Prostate gland (tissue), 2 donors: Measurements from ENCODE around the gene FMOD. TPM values are rescaled to one million over a fixed set of nuclear protein-coding genes. Genes with fewer than 3 reads are reported as not detected.
A peak's percentile ranks its signal among the peaks of the same experiment; 100 is the strongest.
"Not testable (repeated sequence)": the region's sequence is repeated elsewhere in the genome, so short reads cannot be mapped to it uniquely, and the experiment has no call there.

Experiments used
- DNase-seq: peaks from one replicate; pipeline ENCODE4 v3.0.0-alpha.2; 2019; ENCODE audit warnings: low spot score
- H3K27ac ChIP-seq, 2 donors: fragments of 200-600 bp; sonication (generic); 2 replicates each; pipeline ENCODE4 v1.5.1; 2017 to 2019
- H3K27me3 ChIP-seq: fragments of 200-600 bp; sonication (generic); replicated peaks from 2 replicates; pipeline ENCODE4 v1.5.1; 2019; ENCODE audit not compliant: insufficient read depth
- H3K36me3 ChIP-seq, 2 donors: fragments of 200-600 bp; sonication (generic); 1 replicate in 1 of 2; 2 replicates in 1 of 2; pipeline versions ENCODE4 v1.5.1 to v1.8.1; 2017 to 2019
- H3K4me1 ChIP-seq: fragments of 200-600 bp; sonication (generic); replicated peaks from 2 replicates; pipeline ENCODE4 v1.5.1; 2019
- H3K4me3 ChIP-seq, 2 donors: fragments of 200-600 bp; sonication (generic); 2 replicates each; pipeline ENCODE4 v1.5.1; 2017 to 2019
- H3K9me3 ChIP-seq: fragments of 200-600 bp; sonication (generic); 2 replicates; pipeline ENCODE4 v1.5.1; 2017
- POLR2A ChIP-seq: fragments of 450-650 bp; IDR thresholded peaks from one replicate; pipeline ENCODE4 v1.6.1; 2016; ENCODE audit warnings: antibody characterized with exemption, mild to moderate bottlenecking
- POLR2AphosphoS5 ChIP-seq: sonication (generic); formaldehyde crosslinking; IDR thresholded peaks from one replicate; pipeline ENCODE4 v1.6.1; 2017; ENCODE audit warnings: antibody characterized with exemption
- WGBS: methylation state at CpG from one replicate; pipeline ENCODE4 v1.1.5; 2018; 5-methylcytosine and 5-hydroxymethylcytosine counted together
- intact Hi-C: fragments of 100-400 bp; cut with DNase I; formaldehyde crosslinking; loops from one replicate; pipeline ENCODE4 v1.14.2; 2022
- total RNA-seq, 2 donors: library from RNA; depleted of rRNA; stranded (reverse); fragments of >200 nt; gene quantifications; one replicate each; pipeline ENCODE4 v1.1.0, GENCODE V29; 2016
- TF ChIP-seq, protein P1 (sequence below), 4 experiments: fragments of 200-600 bp in 2 of 4; fragments of 450-650 bp in 2 of 4; sonication (generic) in 2 of 4; IDR thresholded peaks; 1 replicate in 3 of 4; 2 replicates in 1 of 4; pipeline ENCODE4 v1.5.1; 2016 to 2019; ENCODE audit warnings: antibody characterized with exemption in 4 of 4, mild to moderate bottlenecking in 2 of 4, moderate library complexity in 2 of 4

FMOD gene
- total RNA-seq, 2 donors from 2014 or later, result 40.8 to 95.9 TPM

- DNase-seq, H3K36me3 ChIP-seq, H3K4me1 ChIP-seq, intact Hi-C loops, H3K9me3 ChIP-seq, H3K4me3 ChIP-seq, H3K27me3 ChIP-seq: not testable (repeated sequence)
- whole genome bisulfite sequencing, result 53% methylated on average over 4 of the region's 4 CpGs
- peak; percentile 78 for TF ChIP-seq POLR2AphosphoS5
- H3K27ac ChIP-seq, result peak overlapping the region in 1 of 2 donors; percentile 45
These were observed 36.7 kb downstream of the FMOD start for GRCh38 chr1:203314025-203314759.

DNA sequence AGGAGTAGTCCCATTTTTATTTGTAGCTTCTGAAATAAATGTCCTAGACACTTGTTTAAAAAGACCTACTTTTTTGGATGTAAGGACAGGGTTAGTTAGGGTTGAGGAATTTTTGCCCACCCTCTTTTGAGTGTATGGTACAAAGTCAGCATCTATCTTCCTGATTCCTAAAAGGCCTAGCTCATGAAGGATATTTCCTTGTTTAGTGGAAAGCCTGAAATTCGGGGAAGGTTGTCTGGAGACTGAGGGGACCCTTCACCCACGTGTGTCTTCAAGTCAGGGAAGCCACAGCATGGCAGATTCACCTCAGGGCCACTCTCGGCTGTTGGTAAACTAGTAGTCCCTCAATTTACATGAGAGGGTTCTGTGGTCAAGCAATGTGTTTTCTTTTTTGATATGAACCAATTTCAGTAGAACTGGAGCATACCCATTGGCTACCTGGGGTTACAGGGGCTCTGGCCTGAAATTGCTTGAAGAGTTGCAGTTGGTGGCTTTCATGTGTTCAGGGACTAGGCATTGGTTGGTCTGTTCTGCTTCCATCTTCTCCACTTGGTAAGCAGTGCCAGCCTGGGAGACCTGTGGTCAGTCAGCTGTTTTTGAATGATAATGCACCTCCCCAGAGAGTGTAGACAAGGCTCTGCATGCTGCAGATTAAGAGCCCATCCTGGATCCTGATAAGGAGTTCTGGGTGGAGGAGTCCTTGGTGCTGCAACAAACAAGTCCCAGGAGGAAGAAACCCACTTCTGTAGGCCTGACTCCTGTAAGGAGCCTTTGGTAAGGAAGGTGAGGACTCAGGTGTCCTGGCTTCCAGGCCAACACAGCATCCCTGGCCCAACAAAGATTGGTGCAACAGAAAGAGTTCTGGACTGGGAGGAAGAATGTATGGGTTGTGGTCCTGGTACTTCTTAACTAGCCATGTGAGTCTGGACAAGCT is 39.3 kb downstream of the FMOD start:
- Histone ChIP-seq H3K4me1 (peaks cover 7% of the 10 kb centered on the region), H3K9me3 (no peaks in the 10 kb centered on the region), H3K36me3 (peaks cover 0 to 4% of the 10 kb centered on the region in 2 donors), H3K27ac (no peak overlapping the region), H3K27me3 (no peaks in the 10 kb centered on the region), H3K4me3 (no peak overlapping the region)
- DNase-seq, result no peak
- WGBS, result 78% methylated on average over 3 of the region's 3 CpGs
- TF ChIP-seq POLR2A, result no peak
- TF ChIP-seq POLR2AphosphoS5, result no peak
- TF ChIP-seq, protein P1, sequence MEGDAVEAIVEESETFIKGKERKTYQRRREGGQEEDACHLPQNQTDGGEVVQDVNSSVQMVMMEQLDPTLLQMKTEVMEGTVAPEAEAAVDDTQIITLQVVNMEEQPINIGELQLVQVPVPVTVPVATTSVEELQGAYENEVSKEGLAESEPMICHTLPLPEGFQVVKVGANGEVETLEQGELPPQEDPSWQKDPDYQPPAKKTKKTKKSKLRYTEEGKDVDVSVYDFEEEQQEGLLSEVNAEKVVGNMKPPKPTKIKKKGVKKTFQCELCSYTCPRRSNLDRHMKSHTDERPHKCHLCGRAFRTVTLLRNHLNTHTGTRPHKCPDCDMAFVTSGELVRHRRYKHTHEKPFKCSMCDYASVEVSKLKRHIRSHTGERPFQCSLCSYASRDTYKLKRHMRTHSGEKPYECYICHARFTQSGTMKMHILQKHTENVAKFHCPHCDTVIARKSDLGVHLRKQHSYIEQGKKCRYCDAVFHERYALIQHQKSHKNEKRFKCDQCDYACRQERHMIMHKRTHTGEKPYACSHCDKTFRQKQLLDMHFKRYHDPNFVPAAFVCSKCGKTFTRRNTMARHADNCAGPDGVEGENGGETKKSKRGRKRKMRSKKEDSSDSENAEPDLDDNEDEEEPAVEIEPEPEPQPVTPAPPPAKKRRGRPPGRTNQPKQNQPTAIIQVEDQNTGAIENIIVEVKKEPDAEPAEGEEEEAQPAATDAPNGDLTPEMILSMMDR (IDR thresholded peaks at IDR 0.05), result no peak
- intact Hi-C loops, result no loop called here

DNA sequence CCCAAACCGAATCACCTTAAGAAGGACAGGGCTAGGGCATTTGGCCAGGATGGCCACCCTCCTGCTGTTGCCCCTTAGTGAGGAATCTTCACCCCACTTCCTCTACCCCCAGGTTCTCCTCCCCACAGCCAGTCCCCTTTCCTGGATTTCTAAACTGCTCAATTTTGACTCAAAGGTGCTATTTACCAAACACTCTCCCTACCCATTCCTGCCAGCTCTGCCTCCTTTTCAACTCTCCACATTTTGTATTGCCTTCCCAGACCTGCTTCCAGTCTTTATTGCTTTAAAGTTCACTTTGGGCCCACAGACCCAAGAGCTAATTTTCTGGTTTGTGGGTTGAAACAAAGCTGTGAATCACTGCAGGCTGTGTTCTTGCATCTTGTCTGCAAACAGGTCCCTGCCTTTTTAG is 42.0 kb downstream of the FMOD start:
- no peaks in the 10 kb centered on the region for H3K27me3 ChIP-seq
- intact Hi-C loops, result no loop called here
- 29% methylated on average over 1 of the region's 1 CpG for WGBS
- H3K27ac ChIP-seq, result peak overlapping the region; percentile 99
- peak; percentile 17 for TF ChIP-seq POLR2A
- TF ChIP-seq POLR2AphosphoS5, result no peak
- TF ChIP-seq, protein P1 (IDR thresholded peaks at IDR 0.05), result no peak
- DNase-seq, result no peak
- H3K36me3 ChIP-seq, result peaks cover 0 to 4% of the 10 kb centered on the region in 2 donors
- H3K4me3 ChIP-seq, result peak overlapping the region; percentile 1 to 100
- H3K9me3 ChIP-seq, result no peaks in the 10 kb centered on the region
- peaks cover 7% of the 10 kb centered on the region for H3K4me1 ChIP-seq

DNA sequence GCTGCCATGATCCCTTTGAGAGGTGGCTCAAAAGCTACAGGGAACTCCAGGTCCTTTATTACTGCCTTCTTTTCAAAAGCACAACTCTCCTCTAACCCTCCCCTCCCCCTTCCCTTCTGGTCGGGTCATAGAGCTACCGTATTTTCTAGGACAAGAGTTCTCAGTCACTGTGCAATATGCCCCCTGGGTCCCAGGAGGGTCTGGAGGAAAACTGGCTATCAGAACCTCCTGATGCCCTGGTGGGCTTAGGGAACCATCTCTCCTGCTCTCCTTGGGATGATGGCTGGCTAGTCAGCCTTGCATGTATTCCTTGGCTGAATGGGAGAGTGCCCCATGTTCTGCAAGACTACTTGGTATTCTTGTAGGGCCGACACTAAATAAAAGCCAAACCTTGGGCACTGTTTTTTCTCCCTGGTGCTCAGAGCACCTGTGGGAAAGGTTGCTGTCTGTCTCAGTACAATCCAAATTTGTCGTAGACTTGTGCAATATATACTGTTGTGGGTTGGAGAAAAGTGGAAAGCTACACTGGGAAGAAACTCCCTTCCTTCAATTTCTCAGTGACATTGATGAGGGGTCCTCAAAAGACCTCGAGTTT is 42.5 kb downstream of the FMOD start:
- intact Hi-C loops, result no loop called here
- WGBS, result 17% methylated on average over 5 of the region's 5 CpGs
- H3K9me3 ChIP-seq, result no peaks in the 10 kb centered on the region
- H3K4me1 ChIP-seq, result peaks cover 7% of the 10 kb centered on the region
- peak overlapping the region; percentile 99 for H3K27ac ChIP-seq
- H3K4me3 ChIP-seq, result peak overlapping the region; percentile 1 to 100
- H3K27me3 ChIP-seq, result no peaks in the 10 kb centered on the region
- DNase-seq, result no peak
- peaks cover 0 to 4% of the 10 kb centered on the region in 2 donors for H3K36me3 ChIP-seq
- TF ChIP-seq POLR2AphosphoS5 (no peak), POLR2A (no peak)

GRCh38 chr1:203307641-203308126 is 43.2 kb downstream of the FMOD start:
- Histone ChIP-seq H3K4me1 (peaks cover 7% of the 10 kb centered on the region), H3K27ac (peak overlapping the region; percentile 99), H3K4me3 (peak overlapping the region; percentile 100), H3K27me3 (no peaks in the 10 kb centered on the region), H3K36me3 (peaks cover 0 to 4% of the 10 kb centered on the region in 2 donors), H3K9me3 (no peaks in the 10 kb centered on the region)
- intact Hi-C loops, result loop anchor here (2.0 kb wide), 1 partner anchor 35 kb away; no protein-coding TSS in a partner anchor
- TF ChIP-seq POLR2AphosphoS5 (no peak), POLR2A (no peak)
- TF ChIP-seq, protein P1 (IDR thresholded peaks at IDR 0.05), result no peak
- no peak for DNase-seq
- 15% methylated on average over 3 of the region's 3 CpGs for WGBS
